Hepatocyte (in vitro differentiated cells): ENCODE measurements around the gene STRN. TPM values are rescaled to one million over a fixed set of nuclear protein-coding genes. Genes with fewer than 3 reads are reported as not detected.
A peak's percentile ranks its signal among the peaks of the same experiment; 100 is the strongest.

Source experiments
- DNase-seq: peaks from one replicate; pipeline ENCODE4 v3.0.0-alpha.2; 2016; ENCODE audit warnings: low spot score
- H2AFZ ChIP-seq: fragments of 200-600 bp; sonication (generic); 2 replicates; pipeline ENCODE4 v1.6.0; 2016; ENCODE audit warnings: antibody characterized with exemption, mild to moderate bottlenecking
- H3K27ac ChIP-seq: fragments of 200-600 bp; sonication (generic); 2 replicates; pipeline ENCODE4 v1.5.1; 2016; ENCODE audit warnings: mild to moderate bottlenecking
- H3K27me3 ChIP-seq: fragments of 200-600 bp; sonication (generic); 2 replicates; pipeline ENCODE4 v1.6.1; 2016
- H3K36me3 ChIP-seq: fragments of 200-600 bp; sonication (generic); replicated peaks from 2 replicates; pipeline ENCODE4 v1.5.1; 2016; ENCODE audit warnings: low read depth; ENCODE audit not compliant: insufficient read depth
- H3K4me1 ChIP-seq: fragments of 200-600 bp; sonication (generic); 2 replicates; pipeline ENCODE4 v1.5.1; 2016; ENCODE audit warnings: mild to moderate bottlenecking, moderate library complexity; ENCODE audit not compliant: insufficient read depth
- H3K4me2 ChIP-seq: fragments of 200-600 bp; sonication (generic); 2 replicates; pipeline ENCODE4 v1.6.0; 2016
- H3K4me3 ChIP-seq: fragments of 200-600 bp; sonication (generic); 2 replicates; pipeline ENCODE4 v1.5.1; 2016; ENCODE audit warnings: mild to moderate bottlenecking
- H3K79me2 ChIP-seq: fragments of 200-600 bp; sonication (generic); 2 replicates; pipeline ENCODE4 v1.6.0; 2017; ENCODE audit warnings: mild to moderate bottlenecking
- H3K9me2 ChIP-seq: fragments of 200-600 bp; sonication (generic); replicated peaks from 2 replicates; pipeline ENCODE4 v1.6.0; 2017; ENCODE audit warnings: mild to moderate bottlenecking; ENCODE audit not compliant: insufficient read depth
- H3K9me3 ChIP-seq: fragments of 200-600 bp; sonication (generic); 2 replicates; pipeline ENCODE4 v1.5.1; 2016; ENCODE audit warnings: low read depth, mild to moderate bottlenecking
- H4K20me1 ChIP-seq: fragments of 200-600 bp; sonication (generic); 2 replicates; pipeline ENCODE4 v1.6.0; 2016; ENCODE audit warnings: mild to moderate bottlenecking; ENCODE audit not compliant: insufficient read depth, poor library complexity, severe bottlenecking
- CTCF ChIP-seq: fragments of 200-600 bp; sonication (generic); IDR thresholded peaks from 2 replicates; pipeline ENCODE4 v1.5.1; 2016; ENCODE audit warnings: antibody characterized with exemption, mild to moderate bottlenecking; ENCODE audit not compliant: poor library complexity
- EZH2 ChIP-seq: fragments of 200-600 bp; sonication (generic); IDR thresholded peaks from 2 replicates; pipeline ENCODE4 v1.6.1; 2016; ENCODE audit warnings: antibody characterized with exemption, mild to moderate bottlenecking, borderline replicate concordance
- EZH2phosphoT487 ChIP-seq: fragments of 200-600 bp; sonication (generic); IDR thresholded peaks from one replicate; pipeline ENCODE4 v1.6.1; 2018; ENCODE audit warnings: antibody characterized with exemption, mild to moderate bottlenecking, low read depth, moderate library complexity; ENCODE audit not compliant: unreplicated experiment, severe bottlenecking
- WGBS: methylation state at CpG from one replicate; pipeline ENCODE4 v1.1.6; 2016; ENCODE audit warnings: low lambda C conversion rate; ENCODE audit errors: missing lambda C conversion rate; 5-methylcytosine and 5-hydroxymethylcytosine counted together
- polyA plus RNA-seq: library from polyadenylated mRNA; unstranded; fragments of >200 nt; fragmentation: Nextera tagmentation; extraction: Ambion mirVana; gene quantifications from 2 replicates; pipeline ENCODE4 v1.2.1, GENCODE V29; 2016
- total RNA-seq: library from RNA; depleted of rRNA; stranded (reverse); fragments of >200 nt; gene quantifications from 2 replicates; pipeline ENCODE4 v1.2.3, GENCODE V29; 2014

STRN gene
- total and polyA plus RNA-seq, 2 experiments from 2014 or later = 4.4 to 13.9 TPM

DNA sequence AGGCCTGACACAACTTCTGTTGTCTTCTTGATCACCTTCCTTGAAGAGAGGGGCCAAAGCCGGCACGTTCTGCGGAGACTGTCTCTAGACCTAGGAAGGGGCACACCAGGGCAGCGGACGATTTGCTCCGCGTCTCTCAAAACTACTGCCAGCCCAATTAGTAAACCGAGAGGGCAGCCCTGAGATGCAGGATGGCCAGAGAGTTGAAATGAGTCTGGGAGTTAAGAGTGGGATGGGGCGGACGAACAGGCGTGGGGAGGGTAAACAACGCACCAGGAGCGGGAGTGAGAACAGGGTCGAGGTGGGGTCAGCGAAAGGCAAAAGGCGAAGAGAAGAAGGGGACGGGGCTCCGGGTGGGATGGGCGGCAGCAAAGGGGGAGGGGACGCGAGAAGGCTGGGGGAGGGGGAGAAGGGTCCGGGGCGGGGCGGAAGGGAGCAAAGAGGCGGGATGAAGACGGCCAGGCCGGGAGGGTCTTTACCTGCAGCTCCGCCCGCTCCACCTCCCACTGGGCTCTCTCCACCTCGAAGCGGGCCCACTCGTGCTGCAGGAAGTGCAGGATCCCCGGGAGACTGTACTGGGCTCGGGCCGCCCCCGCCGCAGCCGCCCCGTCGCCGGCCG is 476 bp downstream of the STRN start:
- TF ChIP-seq CTCF (no peak), EZH2 (no peak), EZH2phosphoT487 (no peak)
- Histone ChIP-seq H3K27me3 (no peaks in the 10 kb centered on the region), H4K20me1 (no peaks in the 10 kb centered on the region), H3K4me2 (peak overlapping the region; percentile 80), H3K36me3 (no peaks in the 10 kb centered on the region), H3K9me2 (no peaks in the 10 kb centered on the region), H3K4me3 (peak overlapping the region; percentile 58), H3K79me2 (peaks cover 41% of the 10 kb centered on the region), H3K27ac (peak overlapping the region; percentile 96), H3K9me3 (no peaks in the 10 kb centered on the region), H3K4me1 (peaks cover 9% of the 10 kb centered on the region), H2AFZ (peak overlapping the region; percentile 83)
- DNase-seq = peak; percentile 73
- WGBS = 2% methylated on average over 22 of the region's 42 CpGs

- Histone ChIP-seq H3K4me2 (peak overlapping the region; percentile 80), H3K9me2 (no peaks in the 10 kb centered on the region), H3K79me2 (peaks cover 42% of the 10 kb centered on the region), H2AFZ (peak overlapping the region; percentile 83), H4K20me1 (no peaks in the 10 kb centered on the region), H3K27me3 (no peaks in the 10 kb centered on the region), H3K9me3 (no peaks in the 10 kb centered on the region), H3K36me3 (no peaks in the 10 kb centered on the region), H3K4me1 (peaks cover 9% of the 10 kb centered on the region), H3K27ac (peak overlapping the region; percentile 96), H3K4me3 (peak overlapping the region; percentile 58)
- DNase-seq = no peak
- TF ChIP-seq EZH2 (no peak), CTCF (no peak), EZH2phosphoT487 (no peak)
- 17% methylated on average over 2 of the region's 2 CpGs for WGBS
Measured at GRCh38 chr2:36965206-36965605, 1.1 kb downstream of the STRN start.

DNA sequence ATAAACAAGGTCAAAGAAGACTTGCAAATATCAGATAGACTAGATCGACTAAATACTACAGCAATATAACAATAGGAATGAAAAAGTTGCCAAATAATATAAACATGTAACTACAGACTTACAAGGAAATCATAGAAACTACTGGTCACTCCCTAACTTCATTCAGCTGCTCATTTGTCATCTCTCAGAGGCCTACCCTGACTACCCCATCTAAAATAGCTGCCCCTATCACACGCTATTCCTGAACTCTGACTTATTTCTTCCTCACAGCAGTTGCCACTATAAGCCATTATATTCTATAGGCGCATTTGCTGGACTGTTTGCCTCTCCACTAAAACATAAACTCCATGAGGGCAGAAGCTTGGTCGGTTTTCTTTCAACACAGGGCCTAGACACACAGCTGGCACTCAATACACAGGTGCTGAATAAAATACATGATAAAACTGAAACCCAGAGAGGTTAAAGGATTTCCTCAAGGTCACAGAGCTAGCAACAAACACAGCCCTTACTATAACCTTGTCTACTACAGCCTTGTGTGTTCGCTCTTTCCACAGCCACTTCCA is 1.8 kb downstream of the STRN start:
- no peaks in the 10 kb centered on the region for H4K20me1 ChIP-seq
- H3K4me3 ChIP-seq = no peak overlapping the region
- peak overlapping the region; percentile 96 for H3K27ac ChIP-seq
- no peaks in the 10 kb centered on the region for H3K36me3 ChIP-seq
- DNase-seq = no peak
- peaks cover 47% of the 10 kb centered on the region for H3K79me2 ChIP-seq
- no peaks in the 10 kb centered on the region for H3K9me2 ChIP-seq
- H3K9me3 ChIP-seq = no peaks in the 10 kb centered on the region
- peaks cover 9% of the 10 kb centered on the region for H3K4me1 ChIP-seq
- TF ChIP-seq EZH2 (no peak), CTCF (no peak), EZH2phosphoT487 (no peak)
- 69% methylated on average over 5 of the region's 5 CpGs for WGBS
- no peaks in the 10 kb centered on the region for H3K27me3 ChIP-seq
- H3K4me2 ChIP-seq = peak overlapping the region; percentile 80
- H2AFZ ChIP-seq = no peak overlapping the region
